Fibroblast of skin of scalp (primary cell): ENCODE results near the gene ZDHHC8.

Source experiments
- DNase-seq: peaks from one replicate; pipeline ENCODE4 v3.0.0-alpha.2; 2013

The ZDHHC8 gene

DNA sequence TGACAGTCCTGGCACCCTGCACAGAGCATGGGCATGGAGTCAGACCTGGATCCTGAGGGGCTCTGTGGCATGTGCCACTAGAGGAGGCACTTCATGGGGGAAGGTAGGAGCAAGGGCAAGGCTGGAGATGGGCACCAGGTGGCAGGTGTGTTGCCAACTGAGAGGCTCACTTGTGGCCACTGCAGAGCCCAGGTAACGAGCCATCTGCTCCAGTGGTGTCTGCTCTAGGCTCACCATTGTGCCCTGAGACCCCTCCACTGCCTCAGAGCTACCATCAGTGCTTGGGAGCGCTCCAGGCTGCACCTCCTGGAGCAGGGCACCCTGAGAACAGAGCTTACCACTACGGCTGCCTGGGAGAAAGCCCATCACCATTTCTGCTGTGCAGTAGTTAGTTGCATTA lies 1.3 kb upstream of the ZDHHC8 start:
- DNase-seq, result no peak

DNA sequence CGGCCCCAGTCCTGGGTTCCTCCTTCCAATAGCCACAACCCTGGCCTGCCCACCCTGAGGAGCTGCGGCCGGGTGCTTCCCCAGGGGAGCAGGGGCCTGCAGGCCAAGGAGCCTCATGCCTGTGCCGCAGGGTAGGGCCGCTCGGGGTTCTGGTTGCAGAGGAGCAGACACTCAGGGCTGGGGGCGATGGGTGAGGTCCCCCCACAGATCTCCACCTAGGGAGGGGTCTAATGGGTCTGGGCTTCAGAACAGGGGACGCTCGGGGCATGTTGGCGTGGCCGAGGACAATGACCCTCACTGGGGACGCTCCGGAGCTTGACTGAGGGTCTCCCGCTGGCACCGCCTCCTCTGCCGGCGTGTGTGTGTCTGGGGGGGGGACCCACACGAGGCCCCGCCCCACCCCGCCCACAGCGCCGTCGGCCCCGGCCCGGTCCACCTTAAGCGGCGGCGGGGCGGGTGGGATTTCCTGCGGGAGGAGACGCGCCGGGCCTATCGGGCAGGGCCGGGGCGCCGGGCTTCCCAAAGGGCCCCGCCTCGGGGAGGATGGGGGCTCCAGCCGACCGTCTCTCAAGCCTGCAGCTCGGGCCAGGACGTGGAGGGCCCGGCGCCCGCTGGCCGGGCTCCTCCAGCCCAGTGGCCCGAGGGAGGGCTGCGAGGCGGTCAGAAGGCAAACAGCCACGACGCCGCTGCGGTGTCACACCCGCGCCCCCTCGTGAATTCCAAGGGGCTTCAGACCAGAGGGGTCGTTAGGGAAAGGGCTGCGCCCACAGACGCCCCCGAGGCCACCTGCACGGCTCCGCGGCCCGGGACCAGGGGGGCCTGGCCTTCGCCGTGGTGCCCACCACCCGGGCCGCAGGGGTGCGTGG lies 640 bp upstream of the ZDHHC8 start:
- DNase-seq, result peak; percentile 81

- DNase-seq, result no peak
Observed at GRCh38 chr22:20131859-20132685, 468 bp downstream of the ZDHHC8 start.

GRCh38 chr22:20132686-20133246 lies 1.2 kb downstream of the ZDHHC8 start:
- no peak for DNase-seq

GRCh38 chr22:20133930-20134549 lies 2.4 kb downstream of the ZDHHC8 start:
- no peak for DNase-seq

DNA sequence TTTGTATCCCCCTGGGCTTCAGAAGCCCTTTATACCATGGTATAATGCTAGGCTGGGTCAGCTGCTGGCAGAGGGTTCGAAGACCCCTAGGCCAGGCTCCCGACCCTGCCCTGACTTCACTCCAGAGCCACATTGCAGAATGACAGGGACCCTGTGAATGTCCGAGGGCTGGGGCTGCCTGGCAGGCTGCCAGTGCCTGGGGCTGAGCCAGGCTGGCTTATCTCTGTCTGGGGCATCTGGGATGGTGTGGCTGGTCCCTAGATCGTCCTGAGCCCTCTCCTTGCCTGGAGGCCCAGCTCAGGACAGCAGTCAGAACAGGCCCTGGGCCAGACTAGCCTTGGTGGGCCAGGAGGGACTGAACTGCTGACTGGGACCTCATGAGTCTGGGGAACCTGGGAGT lies 3.7 kb downstream of the ZDHHC8 start:
- no peak for DNase-seq

DNA sequence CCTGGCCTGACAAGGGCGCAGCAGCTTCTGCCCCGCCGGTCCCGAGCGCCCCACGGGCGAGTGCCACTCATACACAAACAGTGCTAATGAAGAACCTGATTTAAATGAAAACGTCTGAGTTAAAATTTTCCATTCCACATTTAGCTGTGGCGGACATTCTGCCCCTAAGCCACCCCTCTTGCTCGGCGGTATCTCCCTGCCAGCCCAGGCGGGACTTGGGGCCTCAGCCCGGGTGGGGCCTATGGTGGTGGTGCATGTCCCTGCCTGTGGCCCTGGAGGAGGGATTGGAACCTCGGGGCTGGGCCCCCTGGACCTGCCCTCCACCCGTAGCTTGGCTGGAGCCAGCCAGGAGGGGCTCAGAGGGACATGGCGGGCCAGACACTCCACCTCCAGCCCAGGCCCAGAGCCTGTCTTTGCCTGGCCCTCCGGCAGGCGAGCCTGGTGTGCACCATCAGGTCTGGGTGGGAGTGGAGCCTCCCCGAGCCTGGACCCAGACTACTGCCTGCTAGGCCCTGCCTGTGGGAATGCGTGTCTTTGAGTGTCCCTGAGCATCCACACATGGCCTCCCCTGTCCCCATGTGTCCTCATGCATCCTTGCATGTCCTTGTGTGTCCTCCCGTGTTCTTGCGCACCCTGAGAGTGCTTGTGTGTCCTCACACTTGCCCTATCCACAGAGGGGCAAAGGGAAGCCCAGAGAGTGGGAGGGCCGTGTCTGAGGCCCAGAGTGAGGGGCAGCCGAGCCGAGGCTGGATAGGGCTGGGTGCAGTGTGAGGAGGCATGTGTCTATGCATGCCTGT lies 4.4 kb downstream of the ZDHHC8 start:
- DNase-seq, result no peak

DNA sequence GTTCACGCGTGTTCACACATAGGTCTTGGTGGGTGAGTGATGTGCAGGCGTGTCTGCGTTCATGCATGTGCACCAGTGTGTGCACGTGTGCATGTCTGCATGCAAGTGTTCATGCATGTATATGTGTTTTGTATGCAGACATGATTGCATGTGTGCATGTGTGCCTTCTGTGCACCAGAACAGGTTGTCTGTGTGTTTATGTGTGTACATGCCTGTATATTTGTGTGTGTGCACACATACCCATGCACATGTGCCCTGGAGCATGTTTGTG lies 4.9 kb downstream of the ZDHHC8 start:
- DNase-seq, result no peak

DNA sequence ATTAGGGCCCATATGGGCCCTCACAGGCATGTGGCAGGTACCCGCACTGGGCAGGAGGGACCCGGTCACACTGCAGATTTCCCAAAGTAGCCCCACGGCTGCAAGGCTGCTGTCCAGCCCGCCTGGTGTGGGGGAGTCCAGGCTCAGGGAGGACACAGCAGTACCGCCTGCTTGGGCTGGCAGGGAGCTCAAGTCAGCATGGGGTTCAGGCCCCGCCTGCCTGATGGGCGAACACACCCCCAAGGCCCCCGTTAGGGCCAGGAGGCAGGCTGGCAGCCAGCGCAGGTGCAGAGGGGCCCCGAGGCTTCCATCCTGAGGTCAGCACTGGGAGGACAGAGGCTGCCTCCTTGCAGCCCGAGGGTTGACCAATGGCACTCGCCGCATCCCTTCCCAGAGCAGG lies 5.5 kb downstream of the ZDHHC8 start:
- no peak for DNase-seq

GRCh38 chr22:20137671-20138416 lies 6.2 kb downstream of the ZDHHC8 start:
- no peak for DNase-seq

DNA sequence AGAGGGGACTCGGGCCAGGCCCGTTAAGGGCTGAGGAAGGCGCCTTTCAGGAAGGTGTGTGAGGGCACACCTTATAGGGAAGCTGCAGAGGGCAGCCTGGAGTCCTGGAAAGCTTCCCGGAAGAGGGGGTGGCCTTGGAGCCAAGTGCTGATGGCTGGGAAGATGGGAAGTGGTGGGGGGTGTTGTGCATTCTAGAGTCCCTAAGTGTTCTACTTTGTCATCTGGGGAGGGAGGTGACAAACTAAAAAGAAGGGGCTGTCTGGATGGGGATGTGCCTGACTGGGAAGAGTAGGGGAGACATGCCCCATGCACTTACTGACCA lies 6.8 kb downstream of the ZDHHC8 start:
- DNase-seq, result no peak

GRCh38 chr22:20138868-20139267 lies 7.3 kb downstream of the ZDHHC8 start:
- no peak for DNase-seq

DNA sequence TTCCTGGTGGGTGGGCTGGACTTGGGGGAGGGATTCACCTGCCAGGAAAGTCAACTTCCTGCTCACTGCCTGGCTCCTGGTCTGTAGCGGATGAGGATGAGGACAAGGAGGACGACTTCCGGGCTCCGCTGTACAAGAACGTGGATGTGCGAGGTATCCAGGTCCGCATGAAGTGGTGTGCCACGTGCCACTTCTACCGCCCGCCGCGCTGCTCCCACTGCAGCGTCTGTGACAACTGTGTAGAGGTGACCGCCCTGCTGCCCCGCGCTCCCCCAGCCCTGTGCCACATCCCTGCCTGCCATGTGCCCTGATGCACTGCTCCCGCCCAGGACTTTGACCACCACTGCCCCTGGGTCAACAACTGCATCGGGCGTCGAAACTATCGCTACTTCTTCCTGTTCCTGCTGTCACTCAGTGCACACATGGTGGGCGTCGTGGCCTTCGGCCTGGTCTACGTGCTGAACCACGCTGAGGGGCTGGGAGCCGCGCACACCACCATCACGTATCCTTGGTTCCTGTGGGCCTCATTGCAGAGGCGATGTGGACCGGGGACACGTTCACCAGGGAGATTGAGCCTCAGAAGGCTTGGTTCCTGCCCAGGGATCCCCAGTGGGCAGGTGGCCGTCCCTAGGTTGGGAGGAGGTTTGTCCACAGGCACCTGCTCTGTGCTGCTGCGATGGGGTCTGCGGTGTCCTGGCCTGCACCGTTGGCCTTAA lies 7.9 kb downstream of the ZDHHC8 start:
- DNase-seq, result no peak

GRCh38 chr22:20140107-20140445 lies 8.5 kb downstream of the ZDHHC8 start:
- no peak for DNase-seq

DNA sequence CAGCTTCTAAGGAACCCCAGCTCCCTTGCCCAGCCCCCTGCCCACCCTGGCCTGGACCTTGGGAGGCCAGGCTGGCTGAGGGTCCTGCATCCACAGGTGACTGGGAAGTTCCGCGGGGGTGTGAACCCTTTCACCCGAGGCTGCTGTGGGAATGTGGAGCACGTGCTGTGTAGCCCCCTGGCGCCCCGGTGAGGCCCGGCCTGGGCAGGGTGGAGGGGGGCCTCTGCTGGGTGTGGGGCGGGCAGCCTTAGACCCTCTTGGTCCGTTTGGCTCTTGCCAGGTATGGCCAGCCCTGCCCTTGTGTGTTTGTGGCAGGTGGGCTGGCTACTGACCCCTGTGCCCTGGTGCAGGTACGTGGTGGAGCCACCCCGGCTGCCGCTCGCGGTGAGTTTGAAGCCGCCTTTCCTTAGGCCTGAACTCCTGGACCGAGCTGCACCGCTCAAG lies 8.9 kb downstream of the ZDHHC8 start:
- DNase-seq, result no peak

DNA sequence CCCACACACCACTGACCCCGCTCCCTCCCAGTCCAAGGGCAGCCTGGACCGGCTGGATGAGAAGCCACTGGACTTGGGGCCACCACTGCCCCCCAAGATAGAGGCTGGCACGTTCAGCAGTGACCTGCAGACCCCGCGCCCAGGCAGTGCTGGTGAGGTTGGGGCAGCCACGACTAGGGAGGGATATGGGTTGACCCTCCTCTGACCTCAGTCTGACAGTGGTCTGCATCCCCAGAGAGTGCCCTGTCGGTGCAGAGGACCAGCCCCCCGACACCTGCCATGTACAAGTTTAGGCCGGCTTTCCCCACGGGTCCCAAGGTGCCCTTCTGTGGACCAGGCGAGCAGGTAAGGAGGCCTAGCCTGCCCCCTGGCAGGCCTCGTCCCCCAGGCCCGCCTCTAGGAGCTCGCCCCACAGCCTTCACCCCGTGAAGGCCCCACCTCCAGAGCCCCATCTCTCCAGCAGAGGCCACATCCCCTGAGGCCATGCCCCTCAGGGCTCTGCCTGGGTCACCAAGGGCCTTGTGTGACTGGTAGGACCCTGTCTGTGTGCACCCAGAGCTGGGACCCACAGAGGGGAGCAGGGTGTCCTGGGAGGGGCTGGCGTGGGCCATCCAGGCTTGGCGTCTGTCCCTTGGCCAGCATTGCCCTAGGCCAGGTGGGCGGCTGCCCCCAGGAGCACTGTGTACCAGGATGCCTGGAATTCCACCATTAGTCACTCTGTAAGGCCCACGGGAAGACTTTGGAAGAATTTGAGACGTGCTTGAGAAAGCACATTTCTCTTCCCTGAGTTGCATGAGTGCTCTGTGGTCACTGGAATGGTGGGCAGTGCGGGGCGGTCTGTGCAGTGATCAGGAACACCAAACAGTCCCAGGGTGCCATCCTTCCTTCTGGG lies 9.8 kb downstream of the ZDHHC8 start:
- DNase-seq, result peak; percentile 70

GRCh38 chr22:20142711-20143621 lies 11.4 kb downstream of the ZDHHC8 start:
- no peak for DNase-seq

- DNase-seq, result no peak
Observed at GRCh38 chr22:20143883-20144665, 12.5 kb downstream of the ZDHHC8 start.
